Upper lobe of left lung (tissue), 4 donors: Measurements from ENCODE around the gene CUL2.

Experiments used
- EP300 ChIP-seq, 4 donors: sonication (generic); formaldehyde crosslinking; IDR thresholded peaks; one replicate each; pipeline ENCODE4 v1.5.1; 2017; ENCODE audit warnings: antibody characterized with exemption in 4 of 4, control low read depth in 2 of 4
- TF ChIP-seq, protein P1 (sequence below), 6 experiments: fragments of 450-650 bp in 4 of 6; fragments of 200-600 bp in 2 of 6; sonication (generic) in 2 of 6; IDR thresholded peaks; one replicate each; pipeline ENCODE4 v1.5.1; 2016 to 2019; ENCODE audit warnings: antibody characterized with exemption in 6 of 6

DNA sequence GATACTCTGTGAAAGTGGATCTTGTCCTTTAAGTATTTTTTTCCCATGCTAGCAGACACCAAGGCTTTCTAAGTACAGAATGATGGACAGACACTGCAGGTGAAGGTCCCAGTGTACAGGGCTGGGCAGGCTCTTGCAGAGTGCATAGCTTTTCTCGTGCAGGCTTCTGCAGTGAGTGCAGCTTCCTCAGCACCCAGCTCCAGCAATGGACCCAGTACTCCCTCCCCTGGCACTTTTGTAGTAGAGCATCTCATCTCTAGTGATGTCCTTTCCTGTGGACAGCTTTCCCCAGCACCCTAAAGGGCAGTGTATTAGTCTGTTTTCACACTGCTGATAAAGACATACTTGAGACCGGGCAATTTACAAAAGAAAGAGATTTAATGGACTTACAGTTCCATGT lies 104.3 kb downstream of the CUL2 start:
- TF ChIP-seq, protein P1, sequence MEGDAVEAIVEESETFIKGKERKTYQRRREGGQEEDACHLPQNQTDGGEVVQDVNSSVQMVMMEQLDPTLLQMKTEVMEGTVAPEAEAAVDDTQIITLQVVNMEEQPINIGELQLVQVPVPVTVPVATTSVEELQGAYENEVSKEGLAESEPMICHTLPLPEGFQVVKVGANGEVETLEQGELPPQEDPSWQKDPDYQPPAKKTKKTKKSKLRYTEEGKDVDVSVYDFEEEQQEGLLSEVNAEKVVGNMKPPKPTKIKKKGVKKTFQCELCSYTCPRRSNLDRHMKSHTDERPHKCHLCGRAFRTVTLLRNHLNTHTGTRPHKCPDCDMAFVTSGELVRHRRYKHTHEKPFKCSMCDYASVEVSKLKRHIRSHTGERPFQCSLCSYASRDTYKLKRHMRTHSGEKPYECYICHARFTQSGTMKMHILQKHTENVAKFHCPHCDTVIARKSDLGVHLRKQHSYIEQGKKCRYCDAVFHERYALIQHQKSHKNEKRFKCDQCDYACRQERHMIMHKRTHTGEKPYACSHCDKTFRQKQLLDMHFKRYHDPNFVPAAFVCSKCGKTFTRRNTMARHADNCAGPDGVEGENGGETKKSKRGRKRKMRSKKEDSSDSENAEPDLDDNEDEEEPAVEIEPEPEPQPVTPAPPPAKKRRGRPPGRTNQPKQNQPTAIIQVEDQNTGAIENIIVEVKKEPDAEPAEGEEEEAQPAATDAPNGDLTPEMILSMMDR (IDR thresholded peaks at IDR 0.05): no peak
- TF ChIP-seq EP300 (IDR thresholded peaks at IDR 0.05): no peak
